HepG2 (cell line): ENCODE data around the gene TRIM27. TPM values are rescaled to one million over a fixed set of nuclear protein-coding genes. Genes with fewer than 3 reads are reported as not detected.

ENCODE experiments used
- ATAC-seq: fragments of 200-7000 bp; cut with Tn5 transposase; 3 replicates; pipeline ENCODE4 v1.9.1; 2020; ENCODE audit warnings: mild to moderate bottlenecking, moderate library complexity
- BruUV-seq: library from RNA; stranded (reverse); fragments of 400-500 nt; replicated peaks from 2 replicates; lab custom pipeline; 2021; lab: Mats Ljungman, UMichigan
- CTCF ChIA-PET: fragments of 300-600 bp; formaldehyde crosslinking; extraction: SDS; loops from one replicate; lab custom pipeline; 2021; ENCODE audit warnings: low total read pairs, inconsistent platforms, low intra/inter-chr PET ratio; lab: Yijun Ruan, JAX
- POLR2A ChIA-PET: fragments of 350-600 bp; sonication (Branson Sonifier 250); formaldehyde crosslinking; loops from one replicate; lab custom pipeline; 2020; ENCODE audit warnings: antibody characterized with exemption, inconsistent platforms; lab: Yijun Ruan, JAX
- DNase-seq: peaks from one replicate; pipeline ENCODE4 v3.0.0-alpha.2; 2015; ENCODE audit warnings: low spot score
- FAIRE-seq: peaks from 3 replicates; lab custom pipeline; 2011; peaks lifted over from hg19 to GRCh38; lab: Jason Lieb, UNC
- H2AFZ ChIP-seq: one replicate; pipeline ENCODE4 v1.6.1; 2011; ENCODE audit warnings: low read length, inconsistent platforms
- H3K27ac ChIP-seq: fragments of 300-600 bp; 3 replicates; pipeline ENCODE4 v1.8.0; 2011; ENCODE audit warnings: mixed run types, mild to moderate bottlenecking, mixed read lengths, low read length, inconsistent platforms; ENCODE audit not compliant: insufficient read depth; ENCODE audit errors: extremely low read length
- H3K27me3 ChIP-seq, 2 experiments: fragments of 200-600 bp in 1 of 2; 2 replicates in 1 of 2; 3 replicates in 1 of 2; pipeline versions ENCODE4 v1.6.0 to v1.8.0; 2011; ENCODE audit warnings: low read length in 2 of 2, mild to moderate bottlenecking in 2 of 2, moderate library complexity in 2 of 2, inconsistent platforms in 1 of 2; ENCODE audit not compliant: insufficient read depth in 2 of 2, control insufficient read depth in 1 of 2
- H3K36me3 ChIP-seq, 2 experiments: fragments of 200-600 bp in 1 of 2; replicated peaks in 1 of 2; 2 replicates in 1 of 2; 3 replicates in 1 of 2; pipeline versions ENCODE4 v1.5.1 to v1.8.0; 2011; ENCODE audit warnings: low read length in 2 of 2, inconsistent platforms in 1 of 2; ENCODE audit not compliant: insufficient read depth in 2 of 2, control insufficient read depth in 1 of 2
- H3K4me1 ChIP-seq: 2 replicates; pipeline ENCODE4 v1.5.1; 2012; ENCODE audit warnings: low read length, inconsistent platforms; ENCODE audit not compliant: insufficient read depth
- H3K4me2 ChIP-seq: 2 replicates; pipeline ENCODE4 v1.6.0; 2011; ENCODE audit warnings: low read depth, low read length, inconsistent platforms
- H3K4me3 ChIP-seq, 3 experiments: fragments of 200-600 bp in 1 of 3; sonication (generic), shearing (Covaris generic) in 1 of 3; replicated peaks in 1 of 3; 2 replicates each; pipeline ENCODE4 v1.5.1; 2011 to 2016; ENCODE audit warnings: low read length in 3 of 3, inconsistent platforms in 2 of 3, low read depth in 2 of 3, mild to moderate bottlenecking in 2 of 3, control low read depth in 1 of 3, mixed read lengths in 1 of 3; ENCODE audit not compliant: insufficient read depth in 1 of 3
- H3K79me2 ChIP-seq: one replicate; pipeline ENCODE4 v1.6.1; 2011; ENCODE audit warnings: low read length, inconsistent platforms; ENCODE audit not compliant: insufficient read depth
- H3K9ac ChIP-seq: 2 replicates; pipeline ENCODE4 v1.6.0; 2011; ENCODE audit warnings: mild to moderate bottlenecking, low read depth, low read length, inconsistent platforms; ENCODE audit not compliant: insufficient read depth
- H3K9me3 ChIP-seq: 2 replicates; pipeline ENCODE4 v1.5.1; 2012; ENCODE audit warnings: mild to moderate bottlenecking, low read length
- H4K20me1 ChIP-seq: 2 replicates; pipeline ENCODE4 v1.6.0; 2011; ENCODE audit warnings: inconsistent platforms, mild to moderate bottlenecking, low read length, moderate library complexity; ENCODE audit not compliant: insufficient read depth
- CENPT ChIP-seq: sonication (generic); formaldehyde crosslinking; IDR thresholded peaks from 2 replicates; pipeline ENCODE4 v1.8.0; 2022; ENCODE audit warnings: low read depth, mild to moderate bottlenecking, moderate library complexity, missing genetic modification reagents
- KLF9 ChIP-seq: IDR thresholded peaks from 2 replicates; pipeline ENCODE4 v1.6.1; 2016; ENCODE audit warnings: low read depth
- PATZ1 ChIP-seq: sonication (generic); formaldehyde crosslinking; IDR thresholded peaks from 2 replicates; pipeline ENCODE4 v1.4.0; 2020; ENCODE audit warnings: missing genetic modification reagents
- PAXIP1 ChIP-seq: sonication (generic); formaldehyde crosslinking; conservative IDR thresholded peaks from 2 replicates; pipeline ENCODE4 v1.4.0; 2020; ENCODE audit warnings: mild to moderate bottlenecking, missing genetic modification reagents, moderate library complexity
- RARG ChIP-seq: sonication (generic); formaldehyde crosslinking; IDR thresholded peaks from 2 replicates; pipeline ENCODE4 v1.4.0; 2020; ENCODE audit warnings: low read depth, mild to moderate bottlenecking, missing genetic modification reagents
- SIN3A ChIP-seq: IDR thresholded peaks from 2 replicates; pipeline ENCODE4 v1.6.1; 2011; ENCODE audit warnings: low read depth, mild to moderate bottlenecking, control low read depth, low read length, borderline replicate concordance
- ZFP90 ChIP-seq: sonication (generic); formaldehyde crosslinking; IDR thresholded peaks from 2 replicates; pipeline ENCODE4 v1.8.0; 2022; ENCODE audit warnings: missing genetic modification reagents, mild to moderate bottlenecking, inconsistent platforms, borderline replicate concordance
- ZNF296 ChIP-seq: sonication (generic); formaldehyde crosslinking; conservative IDR thresholded peaks from 2 replicates; pipeline ENCODE4 v1.5.0; 2020; ENCODE audit warnings: mild to moderate bottlenecking, missing genetic modification reagents
- ZNF317 ChIP-seq: sonication (generic); formaldehyde crosslinking; IDR thresholded peaks from 2 replicates; pipeline ENCODE4 v1.5.0; 2020; ENCODE audit warnings: mild to moderate bottlenecking, missing genetic modification reagents
- WGBS: methylation state at CpG from one replicate; pipeline ENCODE4 v1.1.6; 2017; ENCODE audit warnings: low lambda C conversion rate; 5-methylcytosine and 5-hydroxymethylcytosine counted together
- in situ Hi-C: cut with HindIII; loops from 2 replicates; pipeline ENCODE4 v1.10.0; 2017; ENCODE audit warnings: low pct_unique_long_range_greater_than_20kb; ENCODE audit not compliant: extremely low pct_ligation_motif_present
- intact Hi-C: fragments of 100-400 bp; cut with micrococcal nuclease; formaldehyde crosslinking; loops from one replicate; pipeline ENCODE4 v1.10.0; 2022; ENCODE audit not compliant: unreplicated experiment
- polyA plus RNA-seq, 8 experiments: library from polyadenylated mRNA; depleted of rRNA in 3 of 8; stranded (reverse) in 7 of 8; unstranded in 1 of 8; fragments of >200 nt; fragmentation: Illumina TruSeq in 4 of 8; extraction: Trizol in 4 of 8; gene quantifications; 2 replicates each; pipeline versions ENCODE4 v1.2.1 to v1.2.3, GENCODE V29; 2011 to 2016; ENCODE audit warnings: low read depth in 4 of 8, missing spikeins in 1 of 8, mixed read lengths in 1 of 8; ENCODE audit not compliant: insufficient read depth in 1 of 8
- total RNA-seq, 5 experiments: library from RNA; depleted of rRNA; stranded (reverse); fragments of >200 nt; fragmentation: Illumina TruSeq; extraction: Trizol; gene quantifications; 2 replicates each; pipeline ENCODE4 v1.2.3, GENCODE V29; 2016; ENCODE audit warnings: low read depth in 1 of 5
- TF ChIP-seq, protein P1 (sequence below): sonication (generic); formaldehyde crosslinking; conservative IDR thresholded peaks from 2 replicates; pipeline ENCODE4 v1.4.0; 2020; ENCODE audit warnings: missing genetic modification reagents
- TF ChIP-seq, protein P2 (sequence below): IDR thresholded peaks from 2 replicates; pipeline ENCODE4 v1.6.1; 2012; ENCODE audit warnings: low read depth, low read length, improper control_type of control experiment

TRIM27 gene
- total and polyA plus RNA-seq, 2 of the 13 experiments (the other 11 are each of a cell fraction or from before 2014, with no cell fraction given): 88.6 to 112 TPM

- TF ChIP-seq PAXIP1 (CRISPR knock-in tag) (0 out of 2 replicates have a peak, but pooled peaks have one; percentile 7), PATZ1 (peak; percentile 37; the same call in 1 of the 2 replicates)
Observed at GRCh38 chr6:28944412-28944865, 20.7 kb upstream of the TRIM27 start (continued).

DNA sequence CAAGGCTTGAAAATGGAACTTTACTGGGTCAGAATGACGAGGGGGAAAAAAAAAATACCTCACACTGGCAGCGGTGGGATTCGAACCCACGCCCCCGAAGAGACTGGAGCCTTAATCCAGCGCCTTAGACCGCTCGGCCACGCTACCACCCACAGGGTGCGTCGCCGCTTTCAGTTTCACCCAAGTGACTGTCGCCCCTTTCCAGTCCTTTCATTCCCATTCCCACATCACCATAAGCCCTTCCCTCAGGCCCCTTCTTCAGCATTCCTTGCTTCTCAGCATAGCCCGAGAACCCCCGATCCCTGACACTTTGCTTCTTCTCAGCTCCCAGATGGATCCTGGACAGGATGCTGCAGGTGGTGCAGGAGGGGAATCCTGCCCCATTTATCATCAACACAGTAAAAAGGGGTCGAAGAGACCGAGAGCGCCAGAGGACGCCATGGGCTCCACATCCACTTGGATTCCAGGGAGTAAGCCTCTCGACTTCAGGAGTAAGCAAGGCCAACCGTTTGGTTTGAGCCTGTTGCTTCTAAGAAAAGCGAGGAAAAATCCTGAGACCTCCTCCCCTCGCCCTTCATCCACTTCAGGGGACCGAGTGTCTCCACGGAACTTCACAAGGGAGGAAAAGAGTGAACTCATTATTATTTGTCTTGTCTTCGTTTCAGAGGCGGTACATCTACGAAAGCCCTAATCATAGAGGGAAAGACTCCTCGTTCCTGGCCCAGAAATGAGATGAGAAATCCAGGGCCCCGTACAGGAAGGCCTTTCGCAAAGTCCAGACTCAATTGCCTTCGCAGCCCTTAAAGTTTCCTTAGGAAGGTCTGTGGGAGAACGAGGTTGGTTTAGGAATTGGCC is 20.0 kb upstream of the TRIM27 start:
- H3K4me3 ChIP-seq: peak overlapping the region; percentile 85 to 92 (median 87)
- FAIRE-seq: peak; percentile 42
- peaks cover 68% of the 10 kb centered on the region for H3K4me1 ChIP-seq
- H3K79me2 ChIP-seq: no peaks in the 10 kb centered on the region
- in situ Hi-C loops: loop anchor here (5.0 kb wide), 2 partner anchors 39 to 74 kb away; no protein-coding TSS in a partner anchor
- H3K4me2 ChIP-seq: peak overlapping the region; percentile 82
- peak overlapping the region; percentile 95 for H2AFZ ChIP-seq
- 3% methylated on average over 33 of the region's 33 CpGs for WGBS
- intact Hi-C loops: loop anchor here (1.0 to 5.0 kb wide), 3 partner anchors 10 to 146 kb away; no protein-coding TSS in a partner anchor
- BruUV-seq: TSS peak; percentile 83
- ChIA-PET CTCF (interaction anchor here (1.6 kb wide), 1 partner anchor 73 kb away, joined by 4 read pairs; no protein-coding TSS in a partner anchor), POLR2A (interaction anchor here (1.0 kb wide), 2 partner anchors 20 to 48 kb away, joined by 3 to 4 read pairs; partner anchors contain the start of gene TRIM27)
- peak overlapping the region; percentile 51 for H3K27ac ChIP-seq
- peak; percentile 64 for ATAC-seq
- H3K9me3 ChIP-seq: no peaks in the 10 kb centered on the region
- H3K27me3 ChIP-seq: peaks cover 0 to 7% of the 10 kb centered on the region in 2 experiments; a peak in 1 of 5 replicates
- no peaks in the 10 kb centered on the region for H4K20me1 ChIP-seq
- peak overlapping the region; percentile 82 for H3K9ac ChIP-seq
- H3K36me3 ChIP-seq: no peaks in the 10 kb centered on the region
- DNase-seq: peak; percentile 84
- TF ChIP-seq KLF9 (CRISPR knock-in tag): no peak
- TF ChIP-seq CENPT (CRISPR knock-in tag): no peak
- TF ChIP-seq ZFP90 (CRISPR knock-in tag): no peak
- TF ChIP-seq, protein P1, sequence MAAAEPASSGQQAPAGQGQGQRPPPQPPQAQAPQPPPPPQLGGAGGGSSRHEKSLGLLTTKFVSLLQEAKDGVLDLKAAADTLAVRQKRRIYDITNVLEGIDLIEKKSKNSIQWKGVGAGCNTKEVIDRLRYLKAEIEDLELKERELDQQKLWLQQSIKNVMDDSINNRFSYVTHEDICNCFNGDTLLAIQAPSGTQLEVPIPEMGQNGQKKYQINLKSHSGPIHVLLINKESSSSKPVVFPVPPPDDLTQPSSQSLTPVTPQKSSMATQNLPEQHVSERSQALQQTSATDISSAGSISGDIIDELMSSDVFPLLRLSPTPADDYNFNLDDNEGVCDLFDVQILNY: no peak
- TF ChIP-seq SIN3A: no peak
- TF ChIP-seq, protein P2, sequence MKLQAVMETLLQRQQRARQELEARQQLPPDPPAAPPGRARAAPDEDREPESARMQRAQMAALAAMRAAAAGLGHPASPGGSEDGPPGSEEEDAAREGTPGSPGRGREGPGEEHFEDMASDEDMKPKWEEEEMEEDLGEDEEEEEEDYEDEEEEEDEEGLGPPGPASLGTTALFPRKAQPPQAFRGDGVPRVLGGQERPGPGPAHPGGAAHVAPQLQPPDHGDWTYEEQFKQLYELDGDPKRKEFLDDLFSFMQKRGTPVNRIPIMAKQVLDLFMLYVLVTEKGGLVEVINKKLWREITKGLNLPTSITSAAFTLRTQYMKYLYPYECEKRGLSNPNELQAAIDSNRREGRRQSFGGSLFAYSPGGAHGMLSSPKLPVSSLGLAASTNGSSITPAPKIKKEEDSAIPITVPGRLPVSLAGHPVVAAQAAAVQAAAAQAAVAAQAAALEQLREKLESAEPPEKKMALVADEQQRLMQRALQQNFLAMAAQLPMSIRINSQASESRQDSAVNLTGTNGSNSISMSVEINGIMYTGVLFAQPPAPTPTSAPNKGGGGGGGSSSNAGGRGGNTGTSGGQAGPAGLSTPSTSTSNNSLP: no peak; the same call in 1 of the 2 replicates
- TF ChIP-seq ZNF296 (CRISPR knock-in tag): no peak
- no peak; the same call in 1 of the 2 replicates for TF ChIP-seq ZNF317 (CRISPR knock-in tag)
- TF ChIP-seq RARG (CRISPR knock-in tag): no peak
